Effector CD4-positive, alpha-beta T cell (primary cell): Measurements from ENCODE around the gene B4GALNT3.

Experiments used
- DNase-seq: peaks from one replicate; pipeline ENCODE4 v3.0.0-alpha.2; 2020

B4GALNT3 gene

DNA sequence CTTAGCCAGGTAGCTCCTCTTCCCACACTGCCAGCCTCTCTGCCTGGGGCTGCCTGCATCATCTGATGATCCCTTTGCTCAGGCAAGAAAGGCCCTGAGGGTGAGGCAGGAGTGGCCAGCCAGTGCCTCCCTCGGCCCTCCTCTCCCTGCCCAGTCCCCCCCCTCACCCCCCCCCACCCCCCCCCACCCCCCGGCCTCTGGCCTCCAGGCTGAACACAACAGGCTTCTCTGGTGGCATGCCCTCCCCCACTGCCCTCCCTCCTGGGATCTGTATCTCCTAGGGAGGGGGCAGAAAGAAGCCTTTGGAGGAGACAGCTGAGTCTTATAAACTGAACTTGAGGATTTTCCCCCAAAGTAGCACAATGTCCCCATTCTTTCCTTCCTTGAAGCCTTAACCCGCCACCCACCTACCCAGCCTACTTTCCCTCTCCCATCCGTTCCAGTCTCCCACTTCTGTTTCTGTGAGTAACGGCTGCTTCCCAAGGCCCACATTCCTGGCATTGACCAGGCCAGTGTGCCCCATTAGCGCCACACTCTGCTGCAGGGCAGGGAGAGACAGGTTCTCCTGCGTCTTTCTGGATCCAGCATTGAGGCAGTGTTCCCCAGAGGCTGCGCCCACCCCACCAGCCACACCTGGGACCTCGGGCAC lies 82.1 kb downstream of the B4GALNT3 start:
- no peak for DNase-seq

DNA sequence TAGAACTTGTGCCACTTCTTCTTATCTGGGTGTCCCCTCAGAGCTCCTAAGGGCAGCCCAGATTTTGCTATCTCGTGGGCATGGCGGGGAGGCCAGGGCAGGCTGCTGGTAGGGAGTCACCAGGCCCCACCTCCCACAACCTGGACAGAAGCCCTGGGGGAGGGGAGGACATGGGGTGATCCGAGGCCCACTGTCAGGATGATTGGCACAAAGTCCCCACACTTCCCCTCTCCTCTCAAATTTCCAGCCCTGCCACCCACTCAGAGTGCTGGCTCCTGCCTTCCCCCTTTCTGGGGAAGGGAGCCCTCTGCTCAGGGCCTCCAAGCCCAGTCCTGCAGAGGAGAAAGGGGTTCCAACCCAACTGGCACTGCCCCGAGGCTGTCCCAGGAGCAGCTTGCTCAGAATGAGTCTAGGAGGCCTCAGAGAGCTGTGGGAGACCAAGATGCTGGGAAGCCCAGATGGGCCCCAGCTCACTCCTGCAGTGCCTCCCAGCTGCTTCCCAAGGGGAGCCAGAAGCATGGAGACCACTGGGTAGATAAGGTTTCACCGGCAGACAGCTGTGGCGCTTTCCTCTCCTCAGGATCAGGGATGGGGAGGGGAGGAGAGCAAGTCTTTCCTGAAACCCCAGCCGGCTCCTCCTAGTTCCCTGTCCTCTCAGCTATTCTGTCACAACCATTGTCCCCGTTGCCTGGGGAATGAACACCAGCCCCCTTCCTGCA lies 82.8 kb downstream of the B4GALNT3 start:
- DNase-seq: no peak

GRCh38 chr12:543114-543451 lies 83.3 kb downstream of the B4GALNT3 start:
- DNase-seq: no peak

DNA sequence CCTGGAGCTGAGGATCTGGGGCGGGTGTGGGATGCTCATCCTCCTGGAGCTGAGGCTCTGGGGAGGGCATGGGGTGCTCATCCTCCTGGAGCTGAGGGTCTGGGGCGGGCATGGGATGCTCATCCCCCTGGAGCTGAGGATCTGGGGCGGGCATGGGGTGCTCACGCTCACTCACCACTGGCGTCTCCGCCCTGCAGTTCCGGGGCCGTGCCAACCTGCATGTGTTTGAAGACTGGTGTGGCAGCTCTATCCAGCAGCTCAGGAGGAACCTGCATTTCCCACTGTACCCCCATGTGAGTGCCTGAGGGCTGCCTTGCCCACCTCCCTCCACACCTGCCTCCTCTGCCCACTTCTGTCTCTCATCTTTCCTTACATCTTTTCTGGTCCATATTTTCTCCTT lies 84.4 kb downstream of the B4GALNT3 start:
- no peak for DNase-seq

DNA sequence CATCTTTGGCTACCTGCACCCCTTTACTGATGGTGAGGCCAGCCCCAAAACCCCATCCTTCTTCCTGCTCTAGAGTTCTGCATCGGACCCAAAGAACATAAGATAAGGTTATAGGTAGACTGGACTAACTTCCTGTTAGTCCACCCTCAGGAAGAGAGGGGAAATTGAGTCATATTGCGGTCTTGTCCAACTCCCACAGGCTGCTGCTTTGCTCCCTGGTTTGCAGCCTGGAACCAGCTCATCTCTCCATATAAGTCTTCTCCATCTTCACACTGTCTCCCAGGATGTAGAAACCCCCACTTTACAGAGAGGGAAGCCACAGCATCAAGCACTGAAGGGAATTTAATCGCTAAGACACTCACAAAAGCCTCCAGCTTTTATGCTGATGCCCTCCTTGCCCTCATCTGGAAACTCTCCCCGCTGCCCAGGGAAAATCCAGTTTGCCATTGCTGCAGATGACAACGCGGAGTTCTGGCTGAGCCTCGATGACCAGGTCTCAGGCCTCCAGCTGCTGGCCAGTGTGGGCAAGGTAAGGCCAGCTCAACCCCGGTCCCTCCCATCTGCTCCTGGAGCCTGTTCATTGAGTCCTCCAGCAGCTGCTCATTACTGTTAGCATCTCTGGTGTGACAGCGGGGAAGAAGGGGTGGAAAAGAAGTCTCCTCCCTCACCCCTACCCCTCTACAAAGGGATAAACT lies 85.3 kb downstream of the B4GALNT3 start:
- DNase-seq: no peak

DNA sequence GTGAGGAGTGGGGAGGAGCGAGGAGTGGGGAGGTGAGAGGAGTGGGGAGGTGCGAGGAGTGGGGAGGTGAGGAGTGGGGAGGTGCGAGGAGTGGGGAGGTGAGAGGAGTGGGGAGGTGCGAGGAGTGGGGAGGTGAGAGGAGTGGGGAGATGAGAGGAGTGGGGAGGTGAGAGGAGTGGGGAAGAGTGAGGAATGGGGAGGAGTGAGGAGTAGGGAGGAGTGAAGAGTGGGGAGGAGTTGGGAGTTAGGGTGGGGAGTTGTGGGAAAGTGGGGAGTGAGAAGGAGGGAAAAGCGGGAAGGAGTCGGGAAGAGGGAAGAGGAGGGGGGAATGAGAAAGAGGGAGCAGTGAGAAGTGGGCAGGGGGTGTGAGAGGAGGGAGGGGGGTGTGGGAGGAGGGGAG lies 86.1 kb downstream of the B4GALNT3 start:
- DNase-seq: no peak

DNA sequence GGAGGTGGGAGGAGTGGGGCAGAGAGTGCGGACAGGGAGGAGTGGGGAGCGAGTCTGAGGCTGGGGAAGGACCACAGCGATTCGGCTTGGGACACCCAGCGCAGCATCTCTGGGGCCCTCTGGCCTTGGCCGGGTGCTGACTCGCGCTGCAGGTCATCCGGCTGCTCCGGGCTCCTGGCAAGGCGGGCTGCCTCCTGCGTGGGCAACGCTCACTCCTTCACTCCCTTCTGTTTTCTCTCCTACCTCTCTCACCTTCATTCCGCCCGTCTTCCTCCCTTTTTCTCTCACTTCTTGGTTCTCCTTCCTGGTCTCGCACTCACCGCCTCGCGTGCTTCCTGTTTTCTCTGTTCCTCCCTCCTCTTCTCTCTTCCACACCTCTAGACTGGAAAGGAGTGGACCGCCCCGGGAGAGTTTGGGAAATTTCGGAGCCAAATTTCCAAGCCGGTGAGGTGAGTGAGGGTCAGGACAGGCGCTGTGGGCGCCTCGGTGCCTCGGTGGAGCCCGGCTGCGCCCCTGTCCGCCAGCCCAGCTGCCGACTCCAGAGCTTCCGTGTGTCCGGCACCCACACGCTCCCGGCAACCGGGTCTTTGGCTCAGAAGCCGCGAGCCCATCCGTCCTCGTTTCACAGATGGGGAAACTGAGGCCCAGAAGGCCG lies 86.7 kb downstream of the B4GALNT3 start:
- no peak for DNase-seq

DNA sequence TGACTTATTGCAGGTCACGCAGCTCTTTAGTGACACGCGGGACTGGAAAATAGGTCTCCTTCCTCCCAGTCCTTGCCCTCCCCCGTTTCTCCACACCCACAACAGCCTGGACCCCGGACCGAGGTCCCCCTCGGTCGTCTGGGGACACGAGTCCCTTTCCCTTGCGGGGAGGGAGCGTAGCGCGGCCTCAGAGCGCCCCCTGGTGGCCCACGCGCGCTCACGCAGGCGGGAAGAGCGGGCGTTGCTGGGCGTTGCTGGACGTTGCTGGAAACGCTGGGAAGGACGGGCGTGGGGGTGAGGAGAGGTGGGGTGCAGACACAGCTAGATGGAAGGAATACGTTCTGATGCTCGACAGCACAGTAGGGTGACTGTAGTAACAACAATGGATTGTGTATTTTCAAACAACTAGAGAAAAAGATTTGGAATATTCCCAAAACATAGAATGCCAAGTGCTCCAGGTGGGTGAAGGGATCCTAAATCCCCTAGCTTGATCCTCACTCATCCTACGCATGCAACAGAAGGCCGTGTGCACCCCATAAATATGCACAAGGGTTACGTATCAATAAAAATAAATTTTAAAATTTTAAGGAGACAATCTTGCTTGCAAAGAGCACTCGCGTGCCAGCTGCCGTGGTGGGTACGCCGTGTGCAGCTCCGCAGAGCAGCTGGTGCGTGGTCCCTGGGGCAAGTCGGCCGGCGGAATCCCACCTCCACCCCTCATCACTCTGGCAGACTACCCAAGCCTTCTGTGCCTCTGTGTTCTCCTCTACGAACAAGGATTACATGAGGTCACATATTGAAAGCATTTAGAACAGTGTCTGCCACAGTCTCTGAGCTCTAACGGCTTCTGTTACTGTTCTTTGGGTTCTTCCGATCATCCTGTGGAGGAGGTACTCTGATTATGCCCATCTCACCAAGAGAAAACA lies 87.4 kb downstream of the B4GALNT3 start:
- DNase-seq: peak; percentile 53

- DNase-seq: no peak
Measured at GRCh38 chr12:547883-548470, 88.2 kb downstream of the B4GALNT3 start.

GRCh38 chr12:549476-550082 lies 89.8 kb downstream of the B4GALNT3 start:
- no peak for DNase-seq

GRCh38 chr12:550473-551260 lies 90.9 kb downstream of the B4GALNT3 start:
- DNase-seq: no peak

DNA sequence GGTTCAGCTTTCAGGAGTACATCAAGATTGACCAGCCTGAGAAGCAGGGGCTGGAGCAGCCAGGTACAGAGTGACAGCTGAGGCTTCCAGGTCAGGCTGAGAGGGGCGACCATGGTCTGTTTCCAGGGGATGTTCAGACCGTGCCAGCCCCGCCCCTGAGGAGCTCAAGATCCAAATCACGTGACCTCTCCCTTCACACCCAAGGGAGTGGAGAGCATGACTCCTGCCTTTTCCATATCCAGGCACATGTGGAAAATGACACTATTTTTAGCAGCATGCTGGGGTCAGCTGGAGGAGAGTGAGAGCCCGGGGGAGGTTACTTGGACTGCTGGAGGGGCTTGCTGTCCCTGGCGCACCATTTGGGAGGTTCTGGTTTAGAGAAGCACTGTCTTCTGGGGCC lies 92.7 kb downstream of the B4GALNT3 start:
- DNase-seq: no peak

- no peak for DNase-seq
Measured at GRCh38 chr12:553216-554000, 93.7 kb downstream of the B4GALNT3 start.

DNA sequence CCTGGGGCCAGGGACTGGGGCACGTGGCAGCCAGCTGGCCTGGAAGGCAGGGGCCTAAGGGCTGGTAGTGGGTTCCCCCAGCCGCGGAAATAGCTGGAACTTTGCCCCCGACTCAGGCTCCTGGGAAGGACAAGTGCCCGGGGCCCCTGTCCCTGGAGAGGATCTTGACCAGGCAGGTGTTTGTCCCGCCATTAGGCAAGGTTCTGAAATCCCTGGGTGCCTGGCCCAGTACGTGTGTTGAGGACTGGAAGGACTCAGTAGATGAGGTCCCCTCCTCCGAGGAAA lies 94.2 kb downstream of the B4GALNT3 start:
- DNase-seq: no peak

- no peak for DNase-seq
Measured at GRCh38 chr12:556498-556897, 96.8 kb downstream of the B4GALNT3 start.

DNA sequence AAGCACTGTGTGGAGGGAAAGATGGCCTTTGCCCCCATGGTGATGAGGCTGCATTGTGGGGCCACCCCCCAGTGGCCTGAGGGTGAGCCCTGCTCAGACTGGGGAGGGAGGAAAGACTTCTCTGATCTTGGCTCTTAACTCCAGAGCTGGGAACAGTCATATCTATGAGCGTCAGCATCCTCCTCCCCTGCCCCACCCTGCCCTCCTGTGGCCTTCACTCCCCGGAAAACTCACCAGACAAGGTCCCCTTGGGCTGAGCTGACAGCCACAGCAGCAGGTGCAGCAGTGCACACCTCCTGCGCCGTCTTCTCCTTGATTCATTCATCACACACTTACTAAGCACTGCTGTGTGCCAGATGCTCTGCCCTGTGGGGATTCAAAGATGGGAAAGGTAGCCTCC lies 98.8 kb downstream of the B4GALNT3 start:
- no peak for DNase-seq

GRCh38 chr12:559208-559905 lies 99.6 kb downstream of the B4GALNT3 start:
- no peak for DNase-seq

DNA sequence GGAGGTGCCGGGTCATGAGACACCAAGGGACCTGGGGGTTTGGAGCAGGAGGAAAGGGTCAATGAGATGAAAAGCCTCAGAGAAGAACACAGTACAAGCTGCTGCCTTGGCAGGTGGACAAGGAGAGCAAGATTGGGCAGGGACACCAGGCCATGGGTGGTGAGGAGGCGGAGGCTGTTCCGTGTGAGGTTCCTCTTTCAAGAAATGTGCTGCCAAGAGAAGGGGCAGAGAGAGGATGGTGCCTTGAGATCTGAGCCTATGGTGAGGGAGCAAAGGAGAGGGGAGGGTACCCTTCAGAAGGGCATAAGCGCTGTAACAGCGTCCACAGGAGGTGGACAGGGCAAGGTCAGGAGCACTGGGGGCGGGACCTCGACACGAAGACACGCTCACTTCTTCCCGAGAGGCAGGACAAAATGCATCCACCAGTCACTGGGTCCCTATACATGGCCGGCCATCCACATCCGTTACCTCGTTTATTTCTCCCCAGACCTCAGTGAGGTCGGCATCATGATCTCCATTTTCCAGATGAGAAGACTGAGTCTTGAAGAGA lies 100.2 kb downstream of the B4GALNT3 start:
- DNase-seq: no peak

DNA sequence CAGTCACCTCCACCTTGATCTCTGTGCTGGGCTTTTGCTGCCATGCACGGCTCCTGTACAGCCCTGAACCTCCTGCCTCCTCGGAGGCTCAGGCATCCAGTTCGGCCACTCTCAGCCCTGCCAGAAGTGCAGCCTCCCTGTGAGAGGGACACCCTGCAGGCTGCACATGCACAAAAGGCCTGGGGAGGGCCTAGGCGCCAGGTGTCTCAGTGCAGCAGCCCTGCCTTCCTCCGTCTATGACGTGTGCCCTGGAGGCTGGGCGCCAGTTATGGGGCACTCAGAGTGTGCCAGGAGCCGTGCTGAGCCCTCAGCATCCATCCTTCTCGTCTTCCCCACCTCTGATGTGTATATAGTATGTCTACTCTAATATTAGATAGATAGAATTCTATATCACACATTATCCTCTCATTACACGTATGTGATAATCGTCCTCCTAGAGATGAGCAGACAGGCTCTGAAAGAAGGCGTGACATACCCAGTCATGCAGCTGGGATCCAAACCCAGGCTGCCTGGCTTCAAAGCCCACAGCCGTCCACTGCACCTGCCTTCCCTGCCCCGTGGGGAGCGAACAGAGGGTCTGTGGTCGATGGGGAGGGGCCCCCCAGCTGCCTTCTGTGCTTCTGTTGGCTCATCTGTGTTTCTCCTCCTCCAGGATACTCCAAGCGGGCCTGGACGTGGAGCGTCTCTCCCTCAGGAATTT lies 101.1 kb downstream of the B4GALNT3 start:
- no peak for DNase-seq
